Neural cell (in vitro differentiated cells): ENCODE results near the gene PROX1. TPM values are rescaled to one million over a fixed set of nuclear protein-coding genes. Genes with fewer than 3 reads are reported as not detected.

Source experiments
- H2AFZ ChIP-seq: fragments of 200-600, 300-800 bp; sonication (generic), shearing (Covaris generic); 2 replicates; pipeline ENCODE4 v1.6.0; 2014; ENCODE audit warnings: low read depth, mild to moderate bottlenecking, antibody characterized with exemption, low read length, moderate library complexity
- H3F3A ChIP-seq: fragments of 200-600 bp; shearing (Covaris generic); 2 replicates; pipeline ENCODE4 v1.6.1; 2016; ENCODE audit warnings: mild to moderate bottlenecking, moderate library complexity, mixed read lengths, antibody characterized with exemption, low read length; ENCODE audit not compliant: insufficient read depth, poor library complexity, severe bottlenecking
- H3K27ac ChIP-seq: fragments of 200-600, 300-800 bp; sonication (generic), shearing (Covaris generic); 2 replicates; pipeline ENCODE4 v1.5.1; 2014; ENCODE audit warnings: mild to moderate bottlenecking, low read length, moderate library complexity
- H3K27me3 ChIP-seq: fragments of 300-800, 200-600 bp; sonication (generic), shearing (Covaris generic); 2 replicates; pipeline ENCODE4 v1.6.0; 2014; ENCODE audit warnings: mild to moderate bottlenecking, low read depth, low read length, moderate library complexity; ENCODE audit not compliant: insufficient read depth
- H3K36me3 ChIP-seq: fragments of 300-800, 200-600 bp; sonication (generic), shearing (Covaris generic); 2 replicates; pipeline ENCODE4 v1.5.1; 2014; ENCODE audit warnings: mild to moderate bottlenecking, antibody characterized with exemption, low read length, moderate library complexity; ENCODE audit not compliant: insufficient read depth
- H3K4me2 ChIP-seq: fragments of 300-800, 200-600 bp; sonication (generic), shearing (Covaris generic); 2 replicates; pipeline ENCODE4 v1.6.0; 2014; ENCODE audit warnings: mild to moderate bottlenecking, low read length
- H3K4me3 ChIP-seq: fragments of 300-800, 200-600 bp; sonication (generic), shearing (Covaris generic); 2 replicates; pipeline ENCODE4 v1.5.1; 2014; ENCODE audit warnings: mild to moderate bottlenecking, low read length, moderate library complexity
- H3K79me2 ChIP-seq: fragments of 200-600 bp; shearing (Covaris generic); replicated peaks from 2 replicates; pipeline ENCODE4 v1.6.0; 2014; ENCODE audit warnings: mild to moderate bottlenecking, low read length, moderate library complexity; ENCODE audit not compliant: insufficient read depth
- H3K9ac ChIP-seq: fragments of 300-800, 200-600 bp; sonication (generic), shearing (Covaris generic); 2 replicates; pipeline ENCODE4 v1.6.1; 2016; ENCODE audit warnings: mild to moderate bottlenecking, low read length, mixed read lengths
- H3K9me2 ChIP-seq: fragments of 200-600 bp; shearing (Covaris generic); 2 replicates; pipeline ENCODE4 v1.6.1; 2016; ENCODE audit warnings: mild to moderate bottlenecking, low read length, mixed read lengths; ENCODE audit not compliant: insufficient read depth
- H3K9me3 ChIP-seq: fragments of 200-600, 300-800 bp; sonication (generic), shearing (Covaris generic); 2 replicates; pipeline ENCODE4 v1.6.1; 2016; ENCODE audit warnings: mild to moderate bottlenecking, mixed run types, low read length, moderate library complexity, mixed read lengths
- H4K20me1 ChIP-seq: fragments of 200-600 bp; shearing (Covaris generic); 2 replicates; pipeline ENCODE4 v1.6.1; 2016; ENCODE audit warnings: mild to moderate bottlenecking, mixed run types; ENCODE audit not compliant: insufficient read depth
- CTCF ChIP-seq: fragments of 450-650 bp; IDR thresholded peaks from 2 replicates; pipeline ENCODE4 v1.5.1; 2014; ENCODE audit warnings: antibody characterized with exemption, mild to moderate bottlenecking, moderate library complexity; ENCODE audit not compliant: poor library complexity, severe bottlenecking
- EP300 ChIP-seq: fragments of 450-650 bp; conservative IDR thresholded peaks from 2 replicates; pipeline ENCODE4 v1.6.1; 2014; ENCODE audit warnings: antibody characterized with exemption, mild to moderate bottlenecking, moderate library complexity; ENCODE audit not compliant: poor library complexity, severe bottlenecking
- EZH2 ChIP-seq: fragments of 200-600, 300-800 bp; shearing (Covaris generic), sonication (generic); IDR thresholded peaks from 2 replicates; pipeline ENCODE4 v1.6.1; 2014; ENCODE audit warnings: antibody characterized with exemption, low read length, borderline replicate concordance, mild to moderate bottlenecking; ENCODE audit not compliant: insufficient read depth, poor library complexity, severe bottlenecking
- MXI1 ChIP-seq: fragments of 450-650 bp; conservative IDR thresholded peaks from 2 replicates; pipeline ENCODE4 v1.6.1; 2014; ENCODE audit warnings: antibody characterized with exemption, mild to moderate bottlenecking; ENCODE audit not compliant: poor library complexity, severe bottlenecking
- POLR2AphosphoS5 ChIP-seq: IDR thresholded peaks from 2 replicates; pipeline ENCODE4 v1.6.1; 2012
- RAD21 ChIP-seq: fragments of 450-650 bp; conservative IDR thresholded peaks from 2 replicates; pipeline ENCODE4 v1.6.1; 2014; ENCODE audit warnings: antibody characterized with exemption, mild to moderate bottlenecking, moderate library complexity
- SMC3 ChIP-seq: fragments of 450-650 bp; conservative IDR thresholded peaks from 2 replicates; pipeline ENCODE4 v1.6.1; 2014; ENCODE audit warnings: antibody characterized with exemption, mild to moderate bottlenecking, moderate library complexity; ENCODE audit not compliant: poor library complexity
- TAF1 ChIP-seq: IDR thresholded peaks from 2 replicates; pipeline ENCODE4 v1.6.1; 2012; ENCODE audit warnings: low read depth
- polyA plus RNA-seq: library from polyadenylated mRNA; depleted of rRNA; stranded (reverse); fragments of >200 nt; gene quantifications from 2 replicates; pipeline ENCODE4 v1.2.3, GENCODE V29; 2014
- TF ChIP-seq, protein P1 (sequence below): IDR thresholded peaks from 2 replicates; pipeline ENCODE4 v1.6.1; 2012; ENCODE audit warnings: borderline replicate concordance

PROX1 gene
- polyA plus RNA-seq, 1 donor from 2014 or later, result 1.0 TPM

DNA sequence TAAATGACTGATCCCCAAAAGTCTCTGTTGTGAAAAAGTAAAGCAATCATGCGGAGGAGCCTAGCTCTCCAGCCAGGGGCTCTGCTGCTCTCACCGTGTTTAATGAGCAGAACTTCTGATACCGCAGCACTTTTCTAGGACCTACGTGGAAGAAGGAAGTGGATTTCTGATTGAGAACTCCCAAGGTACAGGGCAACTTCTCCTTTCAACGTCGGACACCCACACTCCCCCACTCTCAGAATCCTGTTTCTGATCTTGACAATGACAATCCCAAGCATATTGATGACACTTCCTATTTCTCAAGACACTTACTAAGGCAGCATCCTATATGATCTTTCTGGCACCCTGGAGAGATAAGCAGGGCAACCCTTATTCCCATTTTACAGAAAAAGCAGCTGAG, 78.4 kb downstream of the PROX1 start:
- no peaks in the 10 kb centered on the region for H3K79me2 ChIP-seq
- no peaks in the 10 kb centered on the region for H4K20me1 ChIP-seq
- H3K4me3 ChIP-seq, result no peak overlapping the region
- TF ChIP-seq TAF1, result no peak
- TF ChIP-seq EP300, result no peak
- no peak for TF ChIP-seq POLR2AphosphoS5
- TF ChIP-seq SMC3, result no peak
- TF ChIP-seq, protein P1, sequence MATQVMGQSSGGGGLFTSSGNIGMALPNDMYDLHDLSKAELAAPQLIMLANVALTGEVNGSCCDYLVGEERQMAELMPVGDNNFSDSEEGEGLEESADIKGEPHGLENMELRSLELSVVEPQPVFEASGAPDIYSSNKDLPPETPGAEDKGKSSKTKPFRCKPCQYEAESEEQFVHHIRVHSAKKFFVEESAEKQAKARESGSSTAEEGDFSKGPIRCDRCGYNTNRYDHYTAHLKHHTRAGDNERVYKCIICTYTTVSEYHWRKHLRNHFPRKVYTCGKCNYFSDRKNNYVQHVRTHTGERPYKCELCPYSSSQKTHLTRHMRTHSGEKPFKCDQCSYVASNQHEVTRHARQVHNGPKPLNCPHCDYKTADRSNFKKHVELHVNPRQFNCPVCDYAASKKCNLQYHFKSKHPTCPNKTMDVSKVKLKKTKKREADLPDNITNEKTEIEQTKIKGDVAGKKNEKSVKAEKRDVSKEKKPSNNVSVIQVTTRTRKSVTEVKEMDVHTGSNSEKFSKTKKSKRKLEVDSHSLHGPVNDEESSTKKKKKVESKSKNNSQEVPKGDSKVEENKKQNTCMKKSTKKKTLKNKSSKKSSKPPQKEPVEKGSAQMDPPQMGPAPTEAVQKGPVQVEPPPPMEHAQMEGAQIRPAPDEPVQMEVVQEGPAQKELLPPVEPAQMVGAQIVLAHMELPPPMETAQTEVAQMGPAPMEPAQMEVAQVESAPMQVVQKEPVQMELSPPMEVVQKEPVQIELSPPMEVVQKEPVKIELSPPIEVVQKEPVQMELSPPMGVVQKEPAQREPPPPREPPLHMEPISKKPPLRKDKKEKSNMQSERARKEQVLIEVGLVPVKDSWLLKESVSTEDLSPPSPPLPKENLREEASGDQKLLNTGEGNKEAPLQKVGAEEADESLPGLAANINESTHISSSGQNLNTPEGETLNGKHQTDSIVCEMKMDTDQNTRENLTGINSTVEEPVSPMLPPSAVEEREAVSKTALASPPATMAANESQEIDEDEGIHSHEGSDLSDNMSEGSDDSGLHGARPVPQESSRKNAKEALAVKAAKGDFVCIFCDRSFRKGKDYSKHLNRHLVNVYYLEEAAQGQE, result no peak
- no peak for TF ChIP-seq EZH2
- TF ChIP-seq MXI1, result no peak
- H3F3A ChIP-seq, result no peaks in the 10 kb centered on the region
- no peak overlapping the region for H3K9ac ChIP-seq
- no peaks in the 10 kb centered on the region for H3K9me3 ChIP-seq
- H3K4me2 ChIP-seq, result no peak overlapping the region
- no peaks in the 10 kb centered on the region for H3K36me3 ChIP-seq
- H3K9me2 ChIP-seq, result no peaks in the 10 kb centered on the region
- no peak overlapping the region for H3K27ac ChIP-seq
- H3K27me3 ChIP-seq, result no peaks in the 10 kb centered on the region
- no peak overlapping the region for H2AFZ ChIP-seq

DNA sequence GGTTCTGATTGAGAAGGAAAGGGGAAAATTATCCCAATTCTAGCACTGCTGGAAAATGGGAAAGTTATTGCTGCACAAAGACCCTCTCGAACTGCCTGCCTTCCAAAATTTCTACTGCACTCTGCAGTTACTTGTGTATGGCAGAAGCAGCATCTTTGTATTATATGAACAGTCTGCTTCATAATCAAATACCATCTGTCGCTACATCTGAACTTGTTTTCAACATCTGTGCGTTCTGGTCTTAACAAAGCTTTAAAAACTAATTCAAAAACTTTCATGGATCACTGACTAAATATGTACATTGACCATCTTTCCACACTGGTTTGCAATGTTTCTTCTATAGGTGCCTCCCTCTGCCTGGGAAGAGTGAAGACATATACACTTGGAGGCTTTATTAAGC, 79.2 kb downstream of the PROX1 start:
- Histone ChIP-seq H3K9ac (no peak overlapping the region), H3K27ac (no peak overlapping the region), H3K9me2 (no peaks in the 10 kb centered on the region), H3K9me3 (no peaks in the 10 kb centered on the region), H2AFZ (no peak overlapping the region), H3K79me2 (no peaks in the 10 kb centered on the region), H3K36me3 (no peaks in the 10 kb centered on the region), H3K4me2 (no peak overlapping the region), H3F3A (no peaks in the 10 kb centered on the region), H3K4me3 (no peak overlapping the region), H4K20me1 (no peaks in the 10 kb centered on the region), H3K27me3 (no peaks in the 10 kb centered on the region)
- TF ChIP-seq, protein P1, result no peak
- TF ChIP-seq EP300 (no peak), RAD21 (no peak), SMC3 (no peak), CTCF (no peak), MXI1 (no peak), POLR2AphosphoS5 (no peak), EZH2 (no peak), TAF1 (no peak)
